GM18502 (cell line): Measurements from ENCODE around the gene PPT1.
"Not testable (repeated sequence)": the region's sequence is repeated elsewhere in the genome, so short reads cannot be mapped to it uniquely, and the experiment has no call there.

ENCODE experiments used
- ATAC-seq: cut with Tn5 transposase; IDR thresholded peaks from one replicate; pipeline ENCODE4 v1.9.1; 2021; ENCODE audit warnings: mild to moderate bottlenecking; ENCODE audit not compliant: unreplicated experiment, poor library complexity

The PPT1 gene

GRCh38 chr1:40092706-40093639 is 4.1 kb downstream of the PPT1 start:
- no peak for ATAC-seq

- ATAC-seq: no peak
Observed at GRCh38 chr1:40092241-40092640, 4.8 kb downstream of the PPT1 start.

GRCh38 chr1:40090652-40091355 is 6.2 kb downstream of the PPT1 start:
- no peak for ATAC-seq

GRCh38 chr1:40084750-40085149 is 12.3 kb downstream of the PPT1 start:
- not testable (repeated sequence) for ATAC-seq

- ATAC-seq: no peak
Observed at GRCh38 chr1:40081871-40082270, 15.2 kb downstream of the PPT1 start.

GRCh38 chr1:40079774-40080400 is 17.2 kb downstream of the PPT1 start:
- no peak for ATAC-seq

GRCh38 chr1:40078512-40079333 is 18.3 kb downstream of the PPT1 start:
- no peak for ATAC-seq

- ATAC-seq: no peak
Observed at GRCh38 chr1:40076895-40077312, 20.1 kb downstream of the PPT1 start.

- no peak for ATAC-seq
Observed at GRCh38 chr1:40075266-40075665, 21.8 kb downstream of the PPT1 start.

GRCh38 chr1:40073062-40073461 is 24.0 kb downstream of the PPT1 start:
- no peak for ATAC-seq

GRCh38 chr1:40072142-40072541 is 24.9 kb downstream of the PPT1 start:
- ATAC-seq: no peak

GRCh38 chr1:40067851-40068250 is 29.2 kb downstream of the PPT1 start:
- no peak for ATAC-seq

- no peak for ATAC-seq
Observed at GRCh38 chr1:40067023-40067422, 30.0 kb downstream of the PPT1 start.

- ATAC-seq: peak; percentile 83
Observed at GRCh38 chr1:40064797-40065499, 32.1 kb downstream of the PPT1 start.

GRCh38 chr1:40059960-40060750 is 36.9 kb downstream of the PPT1 start:
- no peak for ATAC-seq

GRCh38 chr1:40059338-40059959 is 37.6 kb downstream of the PPT1 start:
- no peak for ATAC-seq

- ATAC-seq: no peak
Observed at GRCh38 chr1:40058453-40059337, 38.4 kb downstream of the PPT1 start.
